ENCODE measurements around the gene FUZ.

The FUZ gene

GRCh38 chr19:49807058-49807903, 5.8 kb downstream of the FUZ start:
- DNase-seq (ENCODE audit: low read depth): no peak

- DNase-seq (ENCODE audit: low read depth): no peak
Observed at GRCh38 chr19:49806620-49806959, 6.5 kb downstream of the FUZ start.

- DNase-seq (ENCODE audit: low read depth): no peak
Observed at GRCh38 chr19:49805822-49806619, 7.1 kb downstream of the FUZ start.

GRCh38 chr19:49803529-49803856, 9.6 kb downstream of the FUZ start:
- no peak for DNase-seq (ENCODE audit: low read depth)

GRCh38 chr19:49802836-49803528, 10.1 kb downstream of the FUZ start:
- no peak for DNase-seq (ENCODE audit: low read depth)

- no peak for DNase-seq (ENCODE audit: low read depth)
Observed at GRCh38 chr19:49801966-49802661, 11.0 kb downstream of the FUZ start.

- DNase-seq (ENCODE audit: low read depth): no peak
Observed at GRCh38 chr19:49801401-49801888, 11.6 kb downstream of the FUZ start.

GRCh38 chr19:49800771-49801170, 12.3 kb downstream of the FUZ start:
- no peak for DNase-seq (ENCODE audit: low read depth)

- no peak for DNase-seq (ENCODE audit: low read depth)
Observed at GRCh38 chr19:49799798-49800376, 13.2 kb downstream of the FUZ start.

GRCh38 chr19:49799271-49799797, 13.8 kb downstream of the FUZ start:
- no peak for DNase-seq (ENCODE audit: low read depth)

GRCh38 chr19:49798574-49798973, 14.5 kb downstream of the FUZ start:
- no peak for DNase-seq (ENCODE audit: low read depth)

- DNase-seq (ENCODE audit: low read depth): no peak
Observed at GRCh38 chr19:49795615-49796014, 17.5 kb downstream of the FUZ start.

- no peak for DNase-seq (ENCODE audit: low read depth)
Observed at GRCh38 chr19:49793561-49793840, 19.6 kb downstream of the FUZ start.

- DNase-seq (ENCODE audit: low read depth): no peak
Observed at GRCh38 chr19:49792829-49793560, 20.1 kb downstream of the FUZ start.

- no peak for DNase-seq (ENCODE audit: low read depth)
Observed at GRCh38 chr19:49791776-49792445, 21.2 kb downstream of the FUZ start.

- DNase-seq (ENCODE audit: low read depth): no peak
Observed at GRCh38 chr19:49790866-49791265, 22.2 kb downstream of the FUZ start.

- DNase-seq (ENCODE audit: low read depth): no peak
Observed at GRCh38 chr19:49788857-49789256, 24.2 kb downstream of the FUZ start.

GRCh38 chr19:49787746-49788145, 25.3 kb downstream of the FUZ start:
- no peak for DNase-seq (ENCODE audit: low read depth)

- no peak for DNase-seq (ENCODE audit: low read depth)
Observed at GRCh38 chr19:49786376-49786820, 26.7 kb downstream of the FUZ start.

GRCh38 chr19:49782515-49782914, 30.6 kb downstream of the FUZ start:
- DNase-seq (ENCODE audit: low read depth): no peak
